ENCODE results near the gene ZGLP1. TPM values are rescaled to one million over a fixed set of nuclear protein-coding genes. Genes with fewer than 3 reads are reported as not detected.
A peak's percentile ranks its signal among the peaks of the same experiment; 100 is the strongest.

Gene ZGLP1
- total RNA-seq, 1 donor from 2014 or later: 10.4 TPM

DNA sequence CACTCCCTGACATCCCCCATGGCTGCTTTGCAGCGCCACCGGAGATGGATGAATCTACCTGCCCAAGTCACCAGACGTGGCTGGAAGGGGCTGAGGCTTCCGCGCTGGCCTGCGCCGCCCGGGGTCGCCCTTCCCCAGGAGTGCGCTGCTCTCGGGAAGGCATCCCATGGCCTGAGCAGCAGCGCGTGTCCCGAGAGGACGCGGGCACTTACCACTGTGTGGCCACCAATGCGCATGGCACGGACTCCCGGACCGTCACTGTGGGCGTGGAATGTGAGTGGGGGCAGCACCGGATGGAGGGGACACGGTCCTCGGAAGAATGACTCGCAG, 15.3 kb downstream of the ZGLP1 start:
- H3K27me3 Mint-ChIP-seq (ENCODE audit: low read depth): peaks cover 87% of the 10 kb centered on the region
- peaks cover 21% of the 10 kb centered on the region for H3K4me1 Mint-ChIP-seq

GRCh38 chr19:10293637-10294367, 15.8 kb downstream of the ZGLP1 start:
- H3K9me3 Mint-ChIP-seq: no peaks in the 10 kb centered on the region
- H3K4me1 Mint-ChIP-seq: peaks cover 22% of the 10 kb centered on the region
- TF ChIP-seq, protein P1, sequence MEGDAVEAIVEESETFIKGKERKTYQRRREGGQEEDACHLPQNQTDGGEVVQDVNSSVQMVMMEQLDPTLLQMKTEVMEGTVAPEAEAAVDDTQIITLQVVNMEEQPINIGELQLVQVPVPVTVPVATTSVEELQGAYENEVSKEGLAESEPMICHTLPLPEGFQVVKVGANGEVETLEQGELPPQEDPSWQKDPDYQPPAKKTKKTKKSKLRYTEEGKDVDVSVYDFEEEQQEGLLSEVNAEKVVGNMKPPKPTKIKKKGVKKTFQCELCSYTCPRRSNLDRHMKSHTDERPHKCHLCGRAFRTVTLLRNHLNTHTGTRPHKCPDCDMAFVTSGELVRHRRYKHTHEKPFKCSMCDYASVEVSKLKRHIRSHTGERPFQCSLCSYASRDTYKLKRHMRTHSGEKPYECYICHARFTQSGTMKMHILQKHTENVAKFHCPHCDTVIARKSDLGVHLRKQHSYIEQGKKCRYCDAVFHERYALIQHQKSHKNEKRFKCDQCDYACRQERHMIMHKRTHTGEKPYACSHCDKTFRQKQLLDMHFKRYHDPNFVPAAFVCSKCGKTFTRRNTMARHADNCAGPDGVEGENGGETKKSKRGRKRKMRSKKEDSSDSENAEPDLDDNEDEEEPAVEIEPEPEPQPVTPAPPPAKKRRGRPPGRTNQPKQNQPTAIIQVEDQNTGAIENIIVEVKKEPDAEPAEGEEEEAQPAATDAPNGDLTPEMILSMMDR (conservative IDR thresholded peaks at IDR 0.05): no peak
- peaks cover 90% of the 10 kb centered on the region for H3K27me3 Mint-ChIP-seq (ENCODE audit: low read depth)
- no peak overlapping the region for H3K27ac Mint-ChIP-seq (ENCODE audit: unreplicated experiment)
- no peak for DNase-seq (ENCODE audit: low read depth, low spot score)
- no peaks in the 10 kb centered on the region for H3K36me3 Mint-ChIP-seq (ENCODE audit: low read depth)
- no peak overlapping the region for H3K4me3 Mint-ChIP-seq

More for the DNA sequence above, 15.3 kb downstream of the ZGLP1 start:
- TF ChIP-seq, protein P1 (conservative IDR thresholded peaks at IDR 0.05): no peak
- no peaks in the 10 kb centered on the region for H3K36me3 Mint-ChIP-seq (ENCODE audit: low read depth)
- no peaks in the 10 kb centered on the region for H3K9me3 Mint-ChIP-seq
- no peak overlapping the region for H3K27ac Mint-ChIP-seq (ENCODE audit: unreplicated experiment)
- H3K4me3 Mint-ChIP-seq: no peak overlapping the region
- no peak for DNase-seq (ENCODE audit: low read depth, low spot score)

DNA sequence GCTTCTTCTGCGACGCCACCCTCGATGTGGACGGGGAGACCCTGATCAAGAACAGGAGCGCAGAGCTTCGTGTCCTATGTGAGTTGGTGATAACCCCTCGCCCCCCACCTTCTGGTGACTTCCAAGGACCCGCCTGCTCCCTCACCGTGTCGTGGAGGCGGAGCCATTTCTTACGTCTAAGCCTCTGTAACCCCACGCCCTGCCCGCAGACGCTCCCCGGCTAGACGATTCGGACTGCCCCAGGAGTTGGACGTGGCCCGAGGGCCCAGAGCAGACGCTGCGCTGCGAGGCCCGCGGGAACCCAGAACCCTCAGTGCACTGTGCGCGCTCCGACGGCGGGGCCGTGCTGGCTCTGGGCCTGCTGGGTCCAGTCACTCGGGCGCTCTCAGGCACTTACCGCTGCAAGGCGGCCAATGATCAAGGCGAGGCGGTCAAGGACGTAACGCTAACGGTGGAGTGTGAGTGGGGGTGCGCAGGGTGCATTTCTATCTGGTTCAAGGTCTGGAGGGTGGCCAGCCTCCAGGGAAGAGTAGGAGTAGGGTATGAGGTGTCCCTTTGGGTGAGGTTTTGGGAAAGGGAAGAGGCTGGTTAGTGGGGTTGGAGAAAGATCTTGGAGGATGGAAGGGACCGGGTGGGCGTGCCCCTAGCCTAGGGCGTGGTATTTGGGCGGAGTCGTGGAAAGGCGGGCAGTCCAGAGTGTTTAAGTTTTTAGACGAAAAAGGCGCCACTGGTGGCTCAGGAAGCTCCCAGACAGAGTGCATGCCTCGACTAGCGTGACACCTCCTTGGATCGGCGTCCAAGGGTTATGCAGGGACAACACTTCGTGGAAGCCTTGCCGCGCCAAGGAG, 16.6 kb downstream of the ZGLP1 start:
- Mint-ChIP-seq H3K27me3 (ENCODE audit: low read depth) (peaks cover 98% of the 10 kb centered on the region), H3K9me3 (no peaks in the 10 kb centered on the region), H3K4me1 (peaks cover 27% of the 10 kb centered on the region), H3K4me3 (peak overlapping the region; percentile 59), H3K27ac (ENCODE audit: unreplicated experiment) (no peak overlapping the region), H3K36me3 (ENCODE audit: low read depth) (no peaks in the 10 kb centered on the region)
- no peak for DNase-seq (ENCODE audit: low read depth, low spot score)
- TF ChIP-seq, protein P1 (conservative IDR thresholded peaks at IDR 0.05): no peak

- H3K9me3 Mint-ChIP-seq: no peaks in the 10 kb centered on the region
- peak; percentile 65 for DNase-seq (ENCODE audit: low read depth, low spot score)
- peaks cover 98% of the 10 kb centered on the region for H3K27me3 Mint-ChIP-seq (ENCODE audit: low read depth)
- H3K36me3 Mint-ChIP-seq (ENCODE audit: low read depth): no peaks in the 10 kb centered on the region
- H3K27ac Mint-ChIP-seq (ENCODE audit: unreplicated experiment): no peak overlapping the region
- H3K4me3 Mint-ChIP-seq: peak overlapping the region; percentile 59
- peaks cover 27% of the 10 kb centered on the region for H3K4me1 Mint-ChIP-seq
- TF ChIP-seq, protein P1 (conservative IDR thresholded peaks at IDR 0.05): no peak
These were observed 17.3 kb downstream of the ZGLP1 start for GRCh38 chr19:10292206-10292788.

GRCh38 chr19:10291554-10292205, 17.9 kb downstream of the ZGLP1 start:
- H3K4me1 Mint-ChIP-seq: peaks cover 27% of the 10 kb centered on the region
- TF ChIP-seq, protein P1 (conservative IDR thresholded peaks at IDR 0.05): no peak
- H3K36me3 Mint-ChIP-seq (ENCODE audit: low read depth): no peaks in the 10 kb centered on the region
- peaks cover 99% of the 10 kb centered on the region for H3K27me3 Mint-ChIP-seq (ENCODE audit: low read depth)
- peak overlapping the region; percentile 59 for H3K4me3 Mint-ChIP-seq
- DNase-seq (ENCODE audit: low read depth, low spot score): no peak
- H3K27ac Mint-ChIP-seq (ENCODE audit: unreplicated experiment): no peak overlapping the region
- no peaks in the 10 kb centered on the region for H3K9me3 Mint-ChIP-seq

Data from neural crest cell (in vitro differentiated cells).